GM12892 (cell line): ENCODE results near the gene GYG2.
"Not testable (repeated sequence)": the region's sequence is repeated elsewhere in the genome, so short reads cannot be mapped to it uniquely, and the experiment has no call there.

Source experiments
- DNase-seq: peaks from one replicate; pipeline ENCODE4 v3.0.0; 2011; ENCODE audit not compliant: insufficient read length
- FAIRE-seq: peaks from 2 replicates; lab custom pipeline; 2011; peaks lifted over from hg19 to GRCh38; lab: Jason Lieb, UNC
- POLR2A ChIP-seq: IDR thresholded peaks from 2 replicates; pipeline ENCODE4 v1.6.1; 2011; ENCODE audit warnings: low read depth, low read length, control low read depth
- POLR2AphosphoS5 ChIP-seq: IDR thresholded peaks from 2 replicates; pipeline ENCODE4 v1.6.1; 2011; ENCODE audit warnings: low read depth, low read length, control low read depth
- TAF1 ChIP-seq: IDR thresholded peaks from 2 replicates; pipeline ENCODE4 v1.6.1; 2011; ENCODE audit warnings: low read depth, mild to moderate bottlenecking, control low read depth, low read length, borderline replicate concordance

The GYG2 gene

GRCh38 chrX:2924151-2924550 lies 95.4 kb downstream of the GYG2 start:
- no peak for FAIRE-seq
- no peak for TF ChIP-seq POLR2AphosphoS5
- TF ChIP-seq TAF1 = no peak
- no peak for TF ChIP-seq POLR2A
- no peak for DNase-seq

GRCh38 chrX:2926255-2926654 lies 97.5 kb downstream of the GYG2 start:
- FAIRE-seq = not testable (repeated sequence)

GRCh38 chrX:2926664-2927275 lies 98.0 kb downstream of the GYG2 start:
- TF ChIP-seq POLR2AphosphoS5 (no peak), TAF1 (no peak), POLR2A (no peak)
- FAIRE-seq = no peak
- DNase-seq = no peak

More at GRCh38 chrX:2926255-2926654, 97.5 kb downstream of the GYG2 start:
- DNase-seq = not testable (repeated sequence)

- no peak for FAIRE-seq
- no peak for DNase-seq
- TF ChIP-seq TAF1 = no peak
- no peak for TF ChIP-seq POLR2A
- TF ChIP-seq POLR2AphosphoS5 = no peak
These were observed 99.5 kb downstream of the GYG2 start for GRCh38 chrX:2928191-2928582.

- peak; percentile 30 for DNase-seq
- TF ChIP-seq POLR2AphosphoS5 = no peak
- TF ChIP-seq POLR2A = peak; percentile 56; the same call in 1 of the 2 replicates
- FAIRE-seq = no peak
These were observed 100.1 kb downstream of the GYG2 start, which contains the start of gene ARSD for GRCh38 chrX:2928583-2929434. Gene ARSD (minus strand): TSS chrX:2929339. CDS start chrX:2929275, 64 bp downstream.

GRCh38 chrX:2931155-2931554 lies 102.4 kb downstream of the GYG2 start:
- DNase-seq = no peak
- TF ChIP-seq POLR2A (no peak), TAF1 (no peak), POLR2AphosphoS5 (no peak)
- FAIRE-seq = no peak

- TF ChIP-seq TAF1 (no peak), POLR2AphosphoS5 (no peak), POLR2A (no peak)
- FAIRE-seq = no peak
- no peak for DNase-seq
These were observed 102.9 kb downstream of the GYG2 start for GRCh38 chrX:2931612-2932011.
